Sigmoid colon (tissue), 7 donors: ENCODE measurements around the gene PITX1. TPM values are rescaled to one million over a fixed set of nuclear protein-coding genes. Genes with fewer than 3 reads are reported as not detected.

ENCODE experiments used
- DNase-seq: peaks from one replicate; pipeline ENCODE4 v3.0.0-alpha.2; 2019
- H3K27ac ChIP-seq, 4 donors: fragments of 200-600 bp; sonication (generic); one replicate each; pipeline ENCODE4 v1.5.1; 2016 to 2019; ENCODE audit warnings: mild to moderate bottlenecking in 1 of 4
- H3K27me3 ChIP-seq, 3 donors: fragments of 200-600 bp; sonication (generic); one replicate each; pipeline ENCODE4 v1.5.1; 2019; ENCODE audit warnings: mild to moderate bottlenecking in 1 of 3
- H3K36me3 ChIP-seq, 4 donors: fragments of 200-600 bp; sonication (generic); one replicate each; pipeline ENCODE4 v1.5.1; 2016 to 2019
- H3K4me1 ChIP-seq, 4 donors: fragments of 200-600 bp; sonication (generic); one replicate each; pipeline ENCODE4 v1.5.1; 2017 to 2019
- H3K4me3 ChIP-seq, 4 donors: fragments of 200-600 bp; sonication (generic); one replicate each; pipeline ENCODE4 v1.5.1; 2017 to 2019; ENCODE audit warnings: mild to moderate bottlenecking in 2 of 4, moderate library complexity in 1 of 4
- H3K9me3 ChIP-seq, 4 donors: fragments of 200-600 bp in 3 of 4; sonication (generic) in 3 of 4; one replicate each; pipeline versions ENCODE4 v1.5.1 to v1.6.1; 2013 to 2019
- EP300 ChIP-seq, 4 donors: sonication (generic); formaldehyde crosslinking; IDR thresholded peaks; one replicate each; pipeline ENCODE4 v1.6.1; 2017; ENCODE audit warnings: antibody characterized with exemption in 4 of 4
- POLR2A ChIP-seq, 2 donors: fragments of 450-650 bp; IDR thresholded peaks; one replicate each; pipeline ENCODE4 v1.6.1; 2016; ENCODE audit warnings: antibody characterized with exemption in 2 of 2, mild to moderate bottlenecking in 2 of 2, moderate library complexity in 2 of 2
- POLR2AphosphoS5 ChIP-seq, 4 donors: sonication (generic); formaldehyde crosslinking; IDR thresholded peaks; one replicate each; pipeline ENCODE4 v1.6.1; 2017; ENCODE audit warnings: antibody characterized with exemption in 4 of 4
- WGBS, 2 donors: extraction: QIAGEN DNeasy Blood & Tissue Kit; methylation state at CpG; one replicate each; pipeline ENCODE4 v1.1.7; 2013; 5-methylcytosine and 5-hydroxymethylcytosine counted together
- intact Hi-C: fragments of 100-400 bp; cut with DNase I; formaldehyde crosslinking; loops from one replicate; pipeline ENCODE4 v1.15.1; 2023
- polyA plus RNA-seq, 3 donors: library from polyadenylated mRNA; stranded (reverse); fragments of 200-250 nt; gene quantifications; one replicate each; pipeline ENCODE4 v1.2.3, GENCODE V29; 2013
- total RNA-seq, 4 donors: library from RNA; depleted of rRNA; stranded (reverse); fragments of >200 nt; gene quantifications; one replicate each; pipeline ENCODE4 v1.1.0, GENCODE V29; 2016
- TF ChIP-seq, protein P1 (sequence below), 4 experiments: fragments of 450-650 bp in 3 of 4; fragments of 200-600 bp in 1 of 4; IDR thresholded peaks; one replicate each; pipeline ENCODE4 v1.5.1; 2016 to 2019; ENCODE audit warnings: antibody characterized with exemption in 4 of 4, mild to moderate bottlenecking in 3 of 4, moderate library complexity in 2 of 4
- donor health status: healthy with polysubstance abuse.
- donor health status: Bipolar disorder and iron deficiency.
- donor health status: healthy.

The PITX1 gene
- total and polyA plus RNA-seq, 7 donors, result 1.6 to 7.2 (median 5.8) TPM

DNA sequence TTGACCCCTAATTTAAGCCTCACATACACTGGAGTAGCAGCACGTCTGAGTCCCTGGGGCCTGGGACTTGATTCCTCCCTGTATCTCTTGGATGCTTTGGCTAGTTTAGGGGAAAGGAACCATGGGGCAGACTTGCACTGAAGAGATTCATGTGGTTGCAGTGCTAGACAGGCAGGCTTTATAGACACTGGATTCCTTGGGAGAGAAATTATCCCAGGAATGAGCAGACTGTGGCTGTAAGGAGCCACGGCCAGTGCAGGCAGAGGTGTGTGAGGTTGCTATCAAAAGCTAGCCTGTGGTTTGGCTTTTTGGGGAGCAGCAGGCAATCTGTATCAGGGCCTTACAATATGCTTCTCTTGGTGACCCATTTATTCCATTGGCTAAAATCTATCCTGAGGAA is 20.5 kb upstream of the PITX1 start:
- H3K36me3 ChIP-seq, result no peaks in the 10 kb centered on the region
- H3K4me3 ChIP-seq, result no peak overlapping the region
- H3K27ac ChIP-seq, result no peak overlapping the region
- no peak for DNase-seq
- H3K27me3 ChIP-seq, result peaks cover 3 to 44% (median 18%) of the 10 kb centered on the region in 3 donors
- 44 to 80% methylated on average over 2 of the region's 2 CpGs for WGBS, 2 donors
- H3K9me3 ChIP-seq, result no peaks in the 10 kb centered on the region
- peaks cover 0 to 5% (median 0%) of the 10 kb centered on the region in 4 donors for H3K4me1 ChIP-seq
- intact Hi-C loops, result no loop called here
- no peak for TF ChIP-seq EP300 (IDR thresholded peaks at IDR 0.05)
- no peak for TF ChIP-seq POLR2A (IDR thresholded peaks at IDR 0.05)

- intact Hi-C loops, result no loop called here
- Histone ChIP-seq H3K4me3 (no peak overlapping the region), H3K4me1 (peaks cover 0 to 5% (median 0%) of the 10 kb centered on the region in 4 donors), H3K9me3 (no peaks in the 10 kb centered on the region), H3K27ac (no peak overlapping the region), H3K36me3 (no peaks in the 10 kb centered on the region), H3K27me3 (peaks cover 3 to 50% (median 20%) of the 10 kb centered on the region in 3 donors)
- TF ChIP-seq POLR2AphosphoS5 (IDR thresholded peaks at IDR 0.05), result no peak
- TF ChIP-seq EP300 (IDR thresholded peaks at IDR 0.05), result no peak
- no peak for TF ChIP-seq POLR2A (IDR thresholded peaks at IDR 0.05)
- TF ChIP-seq, protein P1, sequence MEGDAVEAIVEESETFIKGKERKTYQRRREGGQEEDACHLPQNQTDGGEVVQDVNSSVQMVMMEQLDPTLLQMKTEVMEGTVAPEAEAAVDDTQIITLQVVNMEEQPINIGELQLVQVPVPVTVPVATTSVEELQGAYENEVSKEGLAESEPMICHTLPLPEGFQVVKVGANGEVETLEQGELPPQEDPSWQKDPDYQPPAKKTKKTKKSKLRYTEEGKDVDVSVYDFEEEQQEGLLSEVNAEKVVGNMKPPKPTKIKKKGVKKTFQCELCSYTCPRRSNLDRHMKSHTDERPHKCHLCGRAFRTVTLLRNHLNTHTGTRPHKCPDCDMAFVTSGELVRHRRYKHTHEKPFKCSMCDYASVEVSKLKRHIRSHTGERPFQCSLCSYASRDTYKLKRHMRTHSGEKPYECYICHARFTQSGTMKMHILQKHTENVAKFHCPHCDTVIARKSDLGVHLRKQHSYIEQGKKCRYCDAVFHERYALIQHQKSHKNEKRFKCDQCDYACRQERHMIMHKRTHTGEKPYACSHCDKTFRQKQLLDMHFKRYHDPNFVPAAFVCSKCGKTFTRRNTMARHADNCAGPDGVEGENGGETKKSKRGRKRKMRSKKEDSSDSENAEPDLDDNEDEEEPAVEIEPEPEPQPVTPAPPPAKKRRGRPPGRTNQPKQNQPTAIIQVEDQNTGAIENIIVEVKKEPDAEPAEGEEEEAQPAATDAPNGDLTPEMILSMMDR (IDR thresholded peaks at IDR 0.05), result no peak
- 10 to 37% methylated on average over 8 of the region's 8 CpGs for WGBS, 2 donors
- DNase-seq, result no peak
These were observed 20.0 kb upstream of the PITX1 start for GRCh38 chr5:135053989-135054388.

DNA sequence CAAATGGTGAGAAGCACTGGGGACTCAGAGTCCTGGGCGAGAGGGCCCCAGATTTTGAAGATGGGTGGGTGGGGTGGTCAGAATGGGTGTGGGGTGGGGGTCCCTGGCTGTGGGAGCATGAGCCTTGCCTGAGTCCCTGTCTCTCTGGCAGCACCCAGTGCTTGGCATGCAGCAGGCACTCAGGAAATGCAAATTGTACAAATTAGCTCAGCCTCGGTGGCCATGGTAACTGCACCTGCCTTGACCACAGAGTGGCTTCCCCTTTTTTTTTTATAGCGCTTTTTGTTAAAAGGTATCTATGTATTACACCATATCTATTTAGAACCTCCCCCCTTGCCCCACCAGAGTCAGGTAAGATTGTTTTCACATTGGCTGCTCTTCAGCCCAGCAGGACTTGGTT is 19.2 kb upstream of the PITX1 start:
- no peaks in the 10 kb centered on the region for H3K36me3 ChIP-seq
- TF ChIP-seq POLR2A (IDR thresholded peaks at IDR 0.05) (no peak), EP300 (IDR thresholded peaks at IDR 0.05) (no peak), POLR2AphosphoS5 (IDR thresholded peaks at IDR 0.05) (no peak)
- TF ChIP-seq, protein P1 (IDR thresholded peaks at IDR 0.05), result no peak
- H3K9me3 ChIP-seq, result no peaks in the 10 kb centered on the region
- H3K4me3 ChIP-seq, result no peak overlapping the region
- 50 to 56% methylated on average over 3 of the region's 3 CpGs for WGBS, 2 donors
- peaks cover 3 to 57% (median 24%) of the 10 kb centered on the region in 3 donors for H3K27me3 ChIP-seq
- H3K27ac ChIP-seq, result no peak overlapping the region
- no peak for DNase-seq
- intact Hi-C loops, result no loop called here
- H3K4me1 ChIP-seq, result peaks cover 0 to 5% (median 0%) of the 10 kb centered on the region in 4 donors

DNA sequence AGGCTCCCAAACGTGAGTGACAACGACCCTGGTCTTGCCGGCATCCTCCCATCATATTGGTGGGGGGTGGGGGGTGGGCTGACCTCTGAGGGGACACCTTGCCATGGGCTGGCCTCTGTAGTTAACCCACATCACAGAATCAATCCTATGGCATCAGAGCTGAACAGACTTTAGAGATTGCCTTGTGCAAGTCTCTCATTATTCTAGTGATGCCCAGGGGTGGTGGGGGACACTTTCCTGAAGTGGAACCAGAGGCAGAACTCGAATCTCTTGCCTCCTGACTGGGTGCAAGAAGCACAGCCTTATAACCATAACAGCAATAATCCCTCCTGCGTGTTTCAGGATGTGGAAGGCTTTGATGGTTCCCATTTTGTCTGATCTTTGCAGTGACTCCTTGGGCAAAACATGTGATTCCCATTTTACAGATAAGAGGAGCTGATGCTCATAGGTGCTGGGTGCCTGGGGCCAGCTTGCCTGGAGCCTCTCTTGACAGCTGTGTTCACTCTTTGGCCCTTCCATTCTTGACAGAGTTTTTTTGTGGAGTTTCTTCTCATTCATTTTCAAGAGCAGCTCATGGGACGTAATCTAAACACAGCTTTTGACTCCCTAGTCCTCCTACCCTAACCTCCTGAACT is 18.6 kb upstream of the PITX1 start:
- Histone ChIP-seq H3K9me3 (no peaks in the 10 kb centered on the region), H3K27me3 (peaks cover 3 to 63% (median 24%) of the 10 kb centered on the region in 3 donors)
- 53 to 56% methylated on average over 6 of the region's 6 CpGs for WGBS, 2 donors

GRCh38 chr5:135051872-135052271 is 17.8 kb upstream of the PITX1 start:
- Histone ChIP-seq H3K4me1 (peaks cover 0 to 5% (median 0%) of the 10 kb centered on the region in 4 donors), H3K9me3 (no peaks in the 10 kb centered on the region), H3K36me3 (no peaks in the 10 kb centered on the region), H3K27ac (no peak overlapping the region), H3K27me3 (peaks cover 3 to 64% (median 24%) of the 10 kb centered on the region in 3 donors), H3K4me3 (no peak overlapping the region)
- 24 to 50% methylated on average over 11 of the region's 11 CpGs for WGBS, 2 donors
- no peak for TF ChIP-seq POLR2A (IDR thresholded peaks at IDR 0.05)
- TF ChIP-seq, protein P1 (IDR thresholded peaks at IDR 0.05), result no peak
- TF ChIP-seq EP300 (IDR thresholded peaks at IDR 0.05), result no peak
- TF ChIP-seq POLR2AphosphoS5 (IDR thresholded peaks at IDR 0.05), result no peak
- intact Hi-C loops, result no loop called here
- DNase-seq, result no peak

More for the DNA sequence above, 18.6 kb upstream of the PITX1 start:
- TF ChIP-seq, protein P1 (IDR thresholded peaks at IDR 0.05), result no peak
- TF ChIP-seq POLR2AphosphoS5 (IDR thresholded peaks at IDR 0.05), result no peak
- no peak for TF ChIP-seq POLR2A (IDR thresholded peaks at IDR 0.05)
- TF ChIP-seq EP300 (IDR thresholded peaks at IDR 0.05), result no peak
- Histone ChIP-seq H3K4me1 (peaks cover 0 to 5% (median 0%) of the 10 kb centered on the region in 4 donors), H3K36me3 (no peaks in the 10 kb centered on the region), H3K27ac (no peak overlapping the region), H3K4me3 (no peak overlapping the region)
- no peak for DNase-seq
- intact Hi-C loops, result no loop called here
